WTC11 (cell line): Measurements from ENCODE around the gene STPG2. TPM values are rescaled to one million over a fixed set of nuclear protein-coding genes. Genes with fewer than 3 reads are reported as not detected.
"Not testable (repeated sequence)": the region's sequence is repeated elsewhere in the genome, so short reads cannot be mapped to it uniquely, and the experiment has no call there.

ENCODE experiments used
- ATAC-seq: fragments of 200-7000 bp; cut with Tn5 transposase; 2 replicates; pipeline ENCODE4 v1.10.0; 2021; ENCODE audit warnings: mild to moderate bottlenecking, moderate library complexity
- CTCF ChIA-PET: fragments of 300-600 bp; sonication (Branson Sonifier 250); formaldehyde crosslinking; loops from one replicate; lab custom pipeline; 2021; ENCODE audit warnings: antibody characterized with exemption; lab: Charles Lee
- POLR2A ChIA-PET: fragments of 350-600 bp; sonication (Branson Sonifier 250); formaldehyde crosslinking; loops from one replicate; lab custom pipeline; 2021; ENCODE audit warnings: antibody characterized with exemption; lab: Charles Lee
- DNase-seq: peaks from one replicate; pipeline ENCODE4 v3.0.0; 2021; ENCODE audit warnings: low spot score
- H3K27ac Mint-ChIP-seq: 2 replicates; pipeline ENCODE4 v1.8.0; 2021; ENCODE audit warnings: mixed read lengths
- H3K27me3 Mint-ChIP-seq: 2 replicates; pipeline ENCODE4 v1.8.0; 2021; ENCODE audit warnings: low read depth, mild to moderate bottlenecking, moderate library complexity, mixed read lengths
- H3K36me3 Mint-ChIP-seq: 2 replicates; pipeline ENCODE4 v1.8.0; 2021; ENCODE audit warnings: mixed read lengths
- H3K4me1 Mint-ChIP-seq: 2 replicates; pipeline ENCODE4 v1.8.0; 2022; ENCODE audit warnings: mixed read lengths
- H3K4me3 Mint-ChIP-seq: 2 replicates; pipeline ENCODE4 v1.8.0; 2021; ENCODE audit warnings: mild to moderate bottlenecking, moderate library complexity, mixed read lengths
- H3K9me3 Mint-ChIP-seq: 2 replicates; pipeline ENCODE4 v1.8.0; 2021; ENCODE audit warnings: mixed read lengths
- EMX1 ChIP-seq: fragments of 250-450 bp; sonication (Bioruptor Pico); IDR thresholded peaks from 2 replicates; pipeline ENCODE4 v1.8.0; 2021; ENCODE audit warnings: mild to moderate bottlenecking
- FOXK1 ChIP-seq: sonication (generic); formaldehyde crosslinking; IDR thresholded peaks from 2 replicates; pipeline ENCODE4 v1.8.0; 2022; ENCODE audit warnings: mild to moderate bottlenecking, moderate library complexity, missing genetic modification reagents
- FOXP1 ChIP-seq: sonication (generic); formaldehyde crosslinking; IDR thresholded peaks from 2 replicates; pipeline ENCODE4 v1.8.0; 2022; ENCODE audit warnings: missing genetic modification reagents, mild to moderate bottlenecking, moderate library complexity, borderline replicate concordance
- KAT7 ChIP-seq: sonication (generic); formaldehyde crosslinking; IDR thresholded peaks from 2 replicates; pipeline ENCODE4 v1.8.1; 2023; ENCODE audit warnings: missing genetic modification reagents, mild to moderate bottlenecking, borderline replicate concordance
- NFE2L1 ChIP-seq: sonication (generic); formaldehyde crosslinking; IDR thresholded peaks from 2 replicates; pipeline ENCODE4 v1.8.1; 2023; ENCODE audit warnings: missing genetic modification reagents
- NFYB ChIP-seq: sonication (generic); formaldehyde crosslinking; conservative IDR thresholded peaks from 2 replicates; pipeline ENCODE4 v1.8.0; 2022; ENCODE audit warnings: low read depth, missing genetic modification reagents
- NR1H2 ChIP-seq: sonication (generic); formaldehyde crosslinking; IDR thresholded peaks from 2 replicates; pipeline ENCODE4 v1.9.0; 2021; ENCODE audit warnings: mild to moderate bottlenecking, moderate library complexity, missing genetic modification reagents
- OVOL2 ChIP-seq: fragments of 250-450 bp; sonication (Bioruptor Pico); IDR thresholded peaks from 2 replicates; pipeline ENCODE4 v1.9.0; 2021; ENCODE audit warnings: mild to moderate bottlenecking, borderline replicate concordance
- PRDM15 ChIP-seq: sonication (generic); formaldehyde crosslinking; IDR thresholded peaks from 2 replicates; pipeline ENCODE4 v1.8.0; 2022; ENCODE audit warnings: missing genetic modification reagents
- RELA ChIP-seq: sonication (generic); formaldehyde crosslinking; IDR thresholded peaks from 2 replicates; pipeline ENCODE4 v1.8.1; 2022; ENCODE audit warnings: missing genetic modification reagents, mild to moderate bottlenecking, borderline replicate concordance
- SMAD3 ChIP-seq: sonication (generic); formaldehyde crosslinking; IDR thresholded peaks from 2 replicates; pipeline ENCODE4 v1.8.0; 2022; ENCODE audit warnings: missing genetic modification reagents, mild to moderate bottlenecking, borderline replicate concordance
- SMAD4 ChIP-seq: sonication (generic); formaldehyde crosslinking; IDR thresholded peaks from 2 replicates; pipeline ENCODE4 v1.8.0; 2022; ENCODE audit warnings: mild to moderate bottlenecking, missing genetic modification reagents
- SP1 ChIP-seq: sonication (generic); formaldehyde crosslinking; conservative IDR thresholded peaks from 2 replicates; pipeline ENCODE4 v1.8.1; 2022; ENCODE audit warnings: missing genetic modification reagents
- TEAD1 ChIP-seq: sonication (generic); formaldehyde crosslinking; IDR thresholded peaks from 2 replicates; pipeline ENCODE4 v1.8.0; 2022; ENCODE audit warnings: mild to moderate bottlenecking, missing genetic modification reagents
- TP53 ChIP-seq: sonication (generic); formaldehyde crosslinking; IDR thresholded peaks from 2 replicates; pipeline ENCODE4 v1.8.1; 2023; ENCODE audit warnings: mild to moderate bottlenecking, missing genetic modification reagents
- ZMAT4 ChIP-seq: fragments of 250-450 bp; sonication (Bioruptor Pico); IDR thresholded peaks from 2 replicates; pipeline ENCODE4 v1.9.0; 2021; ENCODE audit warnings: mild to moderate bottlenecking
- ZNF281 ChIP-seq: sonication (generic); formaldehyde crosslinking; IDR thresholded peaks from 2 replicates; pipeline ENCODE4 v1.8.0; 2023; ENCODE audit warnings: mild to moderate bottlenecking, missing genetic modification reagents
- ZNF396 ChIP-seq: fragments of 250-450 bp; sonication (Bioruptor Pico); IDR thresholded peaks from 2 replicates; pipeline ENCODE4 v1.8.0; 2021; ENCODE audit warnings: mild to moderate bottlenecking, moderate library complexity, borderline replicate concordance
- ZNF512 ChIP-seq: sonication (generic); formaldehyde crosslinking; IDR thresholded peaks from 2 replicates; pipeline ENCODE4 v1.8.1; 2022; ENCODE audit warnings: missing genetic modification reagents, borderline replicate concordance
- ZNF532 ChIP-seq: fragments of 250-450 bp; sonication (Bioruptor Pico); IDR thresholded peaks from 2 replicates; pipeline ENCODE4 v1.9.0; 2021; ENCODE audit warnings: mild to moderate bottlenecking, borderline replicate concordance
- total RNA-seq: library from RNA; stranded (reverse); gene quantifications from 3 replicates; pipeline ENCODE4 v1.2.3, GENCODE V29; 2021

The STPG2 gene
- total RNA-seq, 1 experiment from 2014 or later = 0.17 TPM

GRCh38 chr4:97910005-97910404, 233.3 kb downstream of the STPG2 start (continued):
- no peak for TF ChIP-seq ZMAT4
- TF ChIP-seq PRDM15 = no peak
- TF ChIP-seq KAT7 = no peak
- TF ChIP-seq NR1H2 = no peak
- TF ChIP-seq OVOL2 (CRISPR knock-in tag) = no peak
- no peak for TF ChIP-seq RELA (CRISPR knock-in tag)
- no peak for TF ChIP-seq SMAD3 (CRISPR knock-in tag)
- TF ChIP-seq ZNF396 (CRISPR knock-in tag) = no peak
- TF ChIP-seq ZNF512 (CRISPR knock-in tag) = no peak
- TF ChIP-seq EMX1 = no peak

GRCh38 chr4:97903436-97904189, 239.7 kb downstream of the STPG2 start:
- peaks cover 11% of the 10 kb centered on the region for H3K27me3 Mint-ChIP-seq
- peaks cover 46% of the 10 kb centered on the region for H3K4me1 Mint-ChIP-seq
- H3K4me3 Mint-ChIP-seq = peak overlapping the region; percentile 70
- peak; percentile 81 for TF ChIP-seq ZNF281 (CRISPR knock-in tag)
- TF ChIP-seq TEAD1 = 0 out of 2 replicates have a peak, but pooled peaks have one; percentile 16
- TF ChIP-seq FOXK1 = peak; percentile 69
- peak; percentile 49; the same call in 1 of the 2 replicates for TF ChIP-seq FOXP1 (CRISPR knock-in tag)
- TF ChIP-seq SP1 = 0 out of 2 replicates have a peak, but pooled peaks have one; percentile 33
- TF ChIP-seq, all 79 proteins: peak for 5; not testable (repeated sequence) for 74
- peaks cover 20% of the 10 kb centered on the region for H3K9me3 Mint-ChIP-seq
- DNase-seq = peak; percentile 76
- H3K36me3 Mint-ChIP-seq = peaks cover 13% of the 10 kb centered on the region
- peak overlapping the region; percentile 89 for H3K27ac Mint-ChIP-seq
- CTCF ChIA-PET, POLR2A ChIA-PET, ATAC-seq: not testable (repeated sequence)

GRCh38 chr4:97900229-97900628, 243.0 kb downstream of the STPG2 start:
- no peak overlapping the region for H3K27ac Mint-ChIP-seq
- no peak overlapping the region for H3K4me3 Mint-ChIP-seq
- peaks cover 40% of the 10 kb centered on the region for H3K4me1 Mint-ChIP-seq
- H3K36me3 Mint-ChIP-seq = peaks cover 5% of the 10 kb centered on the region
- DNase-seq (no peak), ATAC-seq (no peak)
- H3K9me3 Mint-ChIP-seq = peaks cover 11% of the 10 kb centered on the region
- H3K27me3 Mint-ChIP-seq = peaks cover 3% of the 10 kb centered on the region; the same call in 1 of the 2 replicates
- CTCF ChIA-PET = no interaction called here
- POLR2A ChIA-PET = no interaction called here
- TF ChIP-seq ZNF532 (CRISPR knock-in tag) = no peak
- no peak for TF ChIP-seq SMAD4
- no peak for TF ChIP-seq TP53 (CRISPR knock-in tag)
- TF ChIP-seq SMAD3 (CRISPR knock-in tag) = no peak
- no peak for TF ChIP-seq NFYB
- no peak for TF ChIP-seq SP1
- no peak for TF ChIP-seq NFE2L1
